Mesendoderm (in vitro differentiated cells): ENCODE results near the gene VPS16.
"Not testable (repeated sequence)": the region's sequence is repeated elsewhere in the genome, so short reads cannot be mapped to it uniquely, and the experiment has no call there.

ENCODE experiments used
- DNase-seq: peaks from one replicate; pipeline ENCODE4 v3.0.0; 2013
- H2AK5ac ChIP-seq: 2 replicates; pipeline ENCODE4 v1.6.1; 2013; ENCODE audit warnings: low read length, inconsistent platforms
- H2BK120ac ChIP-seq: 2 replicates; pipeline ENCODE4 v1.6.1; 2013; ENCODE audit warnings: low read depth, mild to moderate bottlenecking, low read length, moderate library complexity, mixed read lengths
- H2BK15ac ChIP-seq: replicated peaks from 2 replicates; pipeline ENCODE4 v1.6.1; 2013; ENCODE audit warnings: low read depth, mild to moderate bottlenecking, moderate library complexity
- H2BK5ac ChIP-seq: 2 replicates; pipeline ENCODE4 v1.6.1; 2013; ENCODE audit warnings: low read length, inconsistent platforms
- H3K18ac ChIP-seq: 2 replicates; pipeline ENCODE4 v1.6.1; 2013; ENCODE audit warnings: mild to moderate bottlenecking, low read length, mixed read lengths
- H3K23ac ChIP-seq: one replicate; pipeline ENCODE4 v1.6.1; 2013; ENCODE audit warnings: low read length
- H3K27ac ChIP-seq: 2 replicates; pipeline ENCODE4 v1.5.1; 2013; ENCODE audit warnings: low read depth, mild to moderate bottlenecking, inconsistent platforms, low read length, moderate library complexity
- H3K27me3 ChIP-seq: 2 replicates; pipeline ENCODE4 v1.6.1; 2013; ENCODE audit warnings: low read length, control low read depth, mild to moderate bottlenecking, inconsistent platforms; ENCODE audit not compliant: insufficient read depth, poor library complexity
- H3K36me3 ChIP-seq: 2 replicates; pipeline ENCODE4 v1.6.1; 2013; ENCODE audit warnings: low read length, inconsistent platforms; ENCODE audit not compliant: control insufficient read depth, insufficient read depth
- H3K4ac ChIP-seq: one replicate; pipeline ENCODE4 v1.6.1; 2013; ENCODE audit warnings: low read depth, mild to moderate bottlenecking, low read length, moderate library complexity
- H3K4me1 ChIP-seq: 2 replicates; pipeline ENCODE4 v1.6.1; 2013; ENCODE audit warnings: low read depth, low read length, inconsistent platforms; ENCODE audit not compliant: control insufficient read depth
- H3K4me2 ChIP-seq: 2 replicates; pipeline ENCODE4 v1.6.1; 2013; ENCODE audit warnings: low read length
- H3K4me3 ChIP-seq: 2 replicates; pipeline ENCODE4 v1.5.1; 2013; ENCODE audit warnings: mild to moderate bottlenecking, low read length
- H3K56ac ChIP-seq: one replicate; pipeline ENCODE4 v1.6.1; 2013; ENCODE audit warnings: low read length
- H3K79me1 ChIP-seq: 2 replicates; pipeline ENCODE4 v1.6.1; 2013; ENCODE audit warnings: low read length, inconsistent platforms
- H3K79me2 ChIP-seq: 2 replicates; pipeline ENCODE4 v1.6.1; 2013; ENCODE audit warnings: mild to moderate bottlenecking, low read length; ENCODE audit not compliant: control insufficient read depth, insufficient read depth
- H3K9ac ChIP-seq: 2 replicates; pipeline ENCODE4 v1.6.1; 2013; ENCODE audit warnings: low read length, inconsistent platforms
- H4K5ac ChIP-seq: one replicate; pipeline ENCODE4 v1.6.1; 2013; ENCODE audit warnings: low read length
- H4K8ac ChIP-seq: one replicate; pipeline ENCODE4 v1.6.1; 2013; ENCODE audit warnings: low read depth, mild to moderate bottlenecking, control low read depth, low read length, moderate library complexity
- WGBS: extraction: QIAGEN DNeasy Blood & Tissue Kit; methylation state at CpG from one replicate; pipeline ENCODE4 v1.1.7; 2013; ENCODE audit warnings: low lambda C conversion rate, missing lambda C conversion rate; ENCODE audit not compliant: insufficient coverage; ENCODE audit errors: extremely low coverage; 5-methylcytosine and 5-hydroxymethylcytosine counted together

Gene VPS16

GRCh38 chr20:2825761-2826160, 14.8 kb upstream of the VPS16 start:
- WGBS: no CpG with 5 or more reads among the region's 2 CpGs
- H3K4me1 ChIP-seq: no peaks in the 10 kb centered on the region
- no peak overlapping the region for H2BK15ac ChIP-seq
- no peaks in the 10 kb centered on the region for H3K79me1 ChIP-seq
- no peak overlapping the region for H2BK5ac ChIP-seq
- H3K4me2 ChIP-seq: no peak overlapping the region
- no peak for DNase-seq
- no peak overlapping the region for H3K9ac ChIP-seq
- no peak overlapping the region for H2BK120ac ChIP-seq
- H3K56ac ChIP-seq: no peak overlapping the region
- H3K27ac ChIP-seq: no peak overlapping the region
- H2AK5ac ChIP-seq: no peak overlapping the region
- H3K18ac ChIP-seq: no peak overlapping the region
- H4K8ac ChIP-seq: no peak overlapping the region
- no peaks in the 10 kb centered on the region for H3K36me3 ChIP-seq
- no peak overlapping the region for H4K5ac ChIP-seq
- H3K79me2 ChIP-seq: no peaks in the 10 kb centered on the region
- H3K4ac ChIP-seq: no peak overlapping the region
- no peak overlapping the region for H3K4me3 ChIP-seq
- peaks cover 10% of the 10 kb centered on the region for H3K27me3 ChIP-seq
- no peak overlapping the region for H3K23ac ChIP-seq

- H3K4me1 ChIP-seq: no peaks in the 10 kb centered on the region
- no CpG with 5 or more reads among the region's 4 CpGs for WGBS
- H4K8ac ChIP-seq: no peak overlapping the region
Observed at GRCh38 chr20:2826655-2827054, 13.9 kb upstream of the VPS16 start.

GRCh38 chr20:2829376-2829775, 11.2 kb upstream of the VPS16 start:
- Histone ChIP-seq H2BK15ac (no peak overlapping the region), H4K8ac (no peak overlapping the region), H3K4me2 (no peak overlapping the region), H3K4me1 (no peaks in the 10 kb centered on the region), H3K4ac (no peak overlapping the region), H2BK120ac (no peak overlapping the region), H3K27me3 (no peaks in the 10 kb centered on the region), H3K4me3 (no peak overlapping the region), H2AK5ac (no peak overlapping the region), H3K9ac (no peak overlapping the region), H3K79me1 (no peaks in the 10 kb centered on the region), H2BK5ac (no peak overlapping the region), H3K23ac (no peak overlapping the region), H3K56ac (no peak overlapping the region), H3K36me3 (no peaks in the 10 kb centered on the region), H3K27ac (no peak overlapping the region), H3K18ac (no peak overlapping the region), H3K79me2 (no peaks in the 10 kb centered on the region), H4K5ac (no peak overlapping the region)
- DNase-seq: no peak
- WGBS: no CpG with 5 or more reads among the region's 6 CpGs

More at GRCh38 chr20:2826655-2827054, 13.9 kb upstream of the VPS16 start:
- no peak overlapping the region for H3K4me2 ChIP-seq
- H3K27me3 ChIP-seq: peaks cover 5% of the 10 kb centered on the region
- no peaks in the 10 kb centered on the region for H3K36me3 ChIP-seq
- no peaks in the 10 kb centered on the region for H3K79me2 ChIP-seq
- no peak overlapping the region for H3K56ac ChIP-seq
- H3K79me1 ChIP-seq: no peaks in the 10 kb centered on the region
- H4K5ac ChIP-seq: no peak overlapping the region
- no peak overlapping the region for H2AK5ac ChIP-seq
- H2BK5ac ChIP-seq: no peak overlapping the region
- H3K4me3 ChIP-seq: no peak overlapping the region
- H3K27ac ChIP-seq: no peak overlapping the region
- H3K23ac ChIP-seq: no peak overlapping the region
- no peak overlapping the region for H3K4ac ChIP-seq
- no peak for DNase-seq
- no peak overlapping the region for H2BK120ac ChIP-seq
- H2BK15ac ChIP-seq: no peak overlapping the region
- no peak overlapping the region for H3K9ac ChIP-seq
- H3K18ac ChIP-seq: no peak overlapping the region

GRCh38 chr20:2831206-2831605, 9.3 kb upstream of the VPS16 start:
- not testable (repeated sequence) for H3K9ac ChIP-seq, H3K79me1 ChIP-seq, H3K4me2 ChIP-seq, H4K8ac ChIP-seq, H3K23ac ChIP-seq, H3K18ac ChIP-seq, H3K27ac ChIP-seq, DNase-seq, H2BK120ac ChIP-seq, H2BK15ac ChIP-seq, H2AK5ac ChIP-seq, H3K27me3 ChIP-seq, H4K5ac ChIP-seq, H3K36me3 ChIP-seq, H3K4me1 ChIP-seq, H3K4ac ChIP-seq, H3K4me3 ChIP-seq, H3K79me2 ChIP-seq, H2BK5ac ChIP-seq, H3K56ac ChIP-seq
- WGBS: no CpG with 5 or more reads among the region's 7 CpGs

- Histone ChIP-seq H2AK5ac (no peak overlapping the region), H3K79me2 (no peaks in the 10 kb centered on the region), H3K27ac (no peak overlapping the region), H3K18ac (no peak overlapping the region), H4K5ac (no peak overlapping the region), H3K9ac (no peak overlapping the region), H3K23ac (no peak overlapping the region), H3K56ac (no peak overlapping the region), H3K4me1 (no peaks in the 10 kb centered on the region), H3K4me2 (no peak overlapping the region), H3K4ac (no peak overlapping the region), H2BK5ac (no peak overlapping the region), H3K79me1 (no peaks in the 10 kb centered on the region), H3K4me3 (no peak overlapping the region), H4K8ac (no peak overlapping the region), H2BK15ac (no peak overlapping the region), H3K27me3 (no peaks in the 10 kb centered on the region), H3K36me3 (no peaks in the 10 kb centered on the region), H2BK120ac (no peak overlapping the region)
- WGBS: no CpG with 5 or more reads among the region's 1 CpG
- DNase-seq: no peak
Observed at GRCh38 chr20:2833761-2834160, 6.8 kb upstream of the VPS16 start.

GRCh38 chr20:2834401-2835110, 6.0 kb upstream of the VPS16 start:
- H3K4me2 ChIP-seq: no peak overlapping the region
- no peak for DNase-seq
- no CpG with 5 or more reads among the region's 14 CpGs for WGBS
- H3K9ac ChIP-seq: no peak overlapping the region
- no peak overlapping the region for H3K23ac ChIP-seq
- no peak overlapping the region for H4K5ac ChIP-seq
- no peak overlapping the region for H2BK15ac ChIP-seq
- no peak overlapping the region for H2BK5ac ChIP-seq
- H3K27me3 ChIP-seq: no peaks in the 10 kb centered on the region
- H3K4ac ChIP-seq: no peak overlapping the region
- no peaks in the 10 kb centered on the region for H3K4me1 ChIP-seq
- no peak overlapping the region for H3K56ac ChIP-seq
- H3K4me3 ChIP-seq: no peak overlapping the region
- no peaks in the 10 kb centered on the region for H3K79me1 ChIP-seq
- no peak overlapping the region for H3K18ac ChIP-seq
- H3K79me2 ChIP-seq: no peaks in the 10 kb centered on the region
- H2AK5ac ChIP-seq: no peak overlapping the region
- no peaks in the 10 kb centered on the region for H3K36me3 ChIP-seq
- H3K27ac ChIP-seq: no peak overlapping the region
- no peak overlapping the region for H4K8ac ChIP-seq
- no peak overlapping the region for H2BK120ac ChIP-seq
